ENCODE measurements around the gene MED29. TPM values are rescaled to one million over a fixed set of nuclear protein-coding genes. Genes with fewer than 3 reads are reported as not detected.

MED29 gene
- total and polyA plus RNA-seq, 3 experiments from 2014 or later = 39.3 to 56.8 (median 39.6) TPM

DNA sequence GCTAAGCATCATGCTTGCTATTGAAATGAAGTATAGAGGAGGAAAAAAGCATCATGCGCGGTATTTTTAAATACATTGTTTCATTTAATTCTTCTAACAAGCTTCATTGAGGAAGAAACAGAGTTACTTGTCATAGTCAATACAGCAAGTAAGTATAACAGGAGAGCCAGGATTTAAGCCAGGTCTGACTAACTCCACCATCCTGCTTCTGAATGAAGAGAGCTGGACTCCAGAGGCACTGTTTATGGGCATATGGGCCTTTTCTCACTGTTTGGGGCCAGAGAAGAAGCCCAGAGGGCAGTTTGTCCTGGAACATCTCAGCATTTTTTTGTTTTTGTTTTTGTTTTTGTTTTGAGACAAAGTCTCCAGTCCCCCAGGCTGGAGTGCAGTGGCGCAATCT lies 41.0 kb upstream of the MED29 start:
- peaks cover 0 to 77% (median 15%) of the 10 kb centered on the region in 3 donors for H3K36me3 Mint-ChIP-seq
- no peak overlapping the region for H3K4me3 Mint-ChIP-seq
- Histone ChIP-seq H3K4me3 (ENCODE audit: low read length) (no peak overlapping the region), H3K9me3 (ENCODE audit: low read length) (no peaks in the 10 kb centered on the region), H3K27ac (ENCODE audit: low read depth, low read length) (no peak overlapping the region), H3K36me3 (ENCODE audit: insufficient read depth, low read length) (peaks cover 12% of the 10 kb centered on the region), H3K4me1 (ENCODE audit: insufficient read depth, low read length) (peaks cover 14% of the 10 kb centered on the region), H3K27me3 (ENCODE audit: insufficient read depth, low read length, poor library complexity, severe bottlenecking) (no peaks in the 10 kb centered on the region)
- H3K27ac Mint-ChIP-seq = peak overlapping the region in 1 of 8 donors; percentile 87
- ChIA-PET POLR2A (no interaction called here), CTCF (interaction anchor here (1.3 kb wide), 1 partner anchor 8 kb away, joined by 3 read pairs; the partner anchor contains the start of gene SAMD4B)
- peaks cover 35 to 58% (median 46%) of the 10 kb centered on the region in 3 donors for H3K4me1 Mint-ChIP-seq
- peaks cover 0 to 1% of the 10 kb centered on the region in 2 donors for H3K27me3 Mint-ChIP-seq
- no peaks in the 10 kb centered on the region for H3K9me3 Mint-ChIP-seq
- no peak for DNase-seq

DNA sequence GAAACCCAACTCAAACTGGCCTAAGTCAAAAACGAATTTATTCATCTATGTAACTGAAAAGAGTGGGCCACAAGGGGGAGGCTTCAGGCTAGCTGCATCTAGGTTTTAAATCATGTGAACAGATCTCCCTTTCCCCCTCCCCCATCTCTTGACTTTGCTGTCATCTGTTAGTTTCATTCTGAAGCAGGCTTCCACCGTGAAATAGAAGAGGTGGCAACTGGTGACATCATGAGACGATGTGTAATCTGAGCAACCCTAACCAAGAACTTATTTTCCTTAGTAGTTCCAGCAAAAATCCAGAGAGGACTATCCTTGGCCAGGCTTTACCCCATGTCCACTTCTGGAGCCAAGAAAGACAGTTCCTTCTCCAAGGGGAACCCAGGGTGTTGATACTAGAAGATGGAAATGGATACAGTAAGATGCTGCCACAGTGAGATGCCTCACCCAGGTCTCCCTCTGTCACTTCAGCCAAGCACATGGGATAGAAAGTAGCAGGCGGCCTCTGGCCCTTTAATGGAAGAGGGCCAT lies 39.6 kb upstream of the MED29 start:
- Mint-ChIP-seq H3K4me1 (peaks cover 26 to 43% (median 32%) of the 10 kb centered on the region in 3 donors), H3K4me3 (no peak overlapping the region), H3K9me3 (no peaks in the 10 kb centered on the region), H3K27me3 (peaks cover 0 to 1% of the 10 kb centered on the region in 2 donors), H3K36me3 (peaks cover 5 to 78% (median 17%) of the 10 kb centered on the region in 3 donors), H3K27ac (peak overlapping the region in 5 of 8 donors; percentile 9 to 91 (median 39))
- H3K27me3 ChIP-seq (ENCODE audit: insufficient read depth, low read length, poor library complexity, severe bottlenecking) = no peaks in the 10 kb centered on the region
- H3K9me3 ChIP-seq (ENCODE audit: low read length) = no peaks in the 10 kb centered on the region
- H3K36me3 ChIP-seq (ENCODE audit: insufficient read depth, low read length) = peaks cover 24% of the 10 kb centered on the region
- DNase-seq = no peak
- H3K27ac ChIP-seq (ENCODE audit: low read depth, low read length) = no peak overlapping the region
- ChIA-PET CTCF (no interaction called here), POLR2A (no interaction called here)
- peaks cover under 1% of the 10 kb centered on the region for H3K4me1 ChIP-seq (ENCODE audit: insufficient read depth, low read length)
- no peak overlapping the region for H3K4me3 ChIP-seq (ENCODE audit: low read length)

DNA sequence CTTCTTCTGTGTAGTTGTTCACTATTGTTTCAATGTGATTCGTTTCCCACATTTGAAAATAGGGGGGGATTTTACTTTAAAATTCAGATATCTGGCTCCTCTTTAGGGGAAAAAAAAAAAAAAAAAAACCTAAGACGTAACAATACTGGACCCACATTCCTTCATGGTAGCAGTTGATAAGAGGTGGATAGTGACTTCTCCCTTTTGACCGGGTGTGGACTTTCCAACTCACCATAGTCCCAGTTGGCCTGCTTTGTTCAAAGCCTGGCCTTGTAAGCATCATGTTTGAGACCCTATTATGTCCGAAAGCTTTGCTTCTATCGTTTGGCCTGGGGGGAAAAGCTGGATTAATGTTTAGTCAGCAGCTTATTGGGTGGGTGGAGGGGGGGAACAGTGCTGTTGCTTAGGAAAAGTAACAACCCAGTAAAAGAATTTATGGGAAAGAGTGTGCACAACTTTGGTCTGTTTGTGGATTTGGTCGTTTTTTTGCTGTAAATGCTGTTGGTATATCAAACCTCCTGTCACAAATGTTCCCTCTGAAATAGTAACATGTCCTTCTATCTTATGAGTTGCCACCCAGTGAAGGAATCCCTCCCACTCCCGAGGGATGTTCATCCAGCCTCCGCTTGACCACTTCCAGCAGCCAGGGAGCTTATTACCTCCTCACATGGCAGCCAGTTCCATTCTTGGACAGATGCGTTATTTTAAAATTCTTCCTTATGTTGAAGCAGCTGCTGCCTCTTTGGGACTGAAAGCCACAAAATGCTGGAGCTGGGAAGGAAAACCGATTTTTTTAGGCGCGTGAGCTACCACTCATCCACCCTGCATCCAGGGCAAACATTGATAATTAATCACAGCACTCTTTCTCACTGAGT lies 38.6 kb upstream of the MED29 start:
- POLR2A ChIA-PET = no interaction called here
- DNase-seq = no peak

DNA sequence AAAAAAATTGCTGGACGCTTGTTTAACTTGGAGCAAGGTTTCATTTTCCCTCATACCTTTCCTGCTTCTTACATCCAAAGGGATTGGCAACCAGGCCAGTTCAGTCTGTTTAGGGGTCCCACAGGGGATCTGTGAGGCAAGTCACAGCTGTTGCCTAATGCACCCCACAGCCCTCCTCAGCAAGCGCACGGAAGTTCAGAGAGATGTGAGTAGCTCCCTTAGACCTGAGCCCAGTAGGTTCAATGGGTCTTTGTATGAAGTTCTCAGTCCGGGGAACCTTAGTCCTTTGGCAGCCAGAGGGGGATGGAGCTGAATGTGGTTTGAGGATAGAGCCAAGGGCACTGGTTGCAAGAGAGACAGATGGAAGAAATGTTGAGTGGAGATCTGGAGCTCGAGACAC lies 35.9 kb upstream of the MED29 start:
- peaks cover 41% of the 10 kb centered on the region for H3K36me3 ChIP-seq (ENCODE audit: insufficient read depth, low read length)
- CTCF ChIA-PET = interaction anchor here (3.1 kb wide), 1 partner anchor 13 kb away, joined by 10 read pairs; the partner anchor contains the start of gene SAMD4B
- Mint-ChIP-seq H3K27ac (peak overlapping the region in 1 of 8 donors; percentile 61), H3K27me3 (peaks cover 0 to 1% of the 10 kb centered on the region in 2 donors), H3K4me1 (peaks cover 4 to 14% (median 8%) of the 10 kb centered on the region in 3 donors), H3K36me3 (peaks cover 9 to 82% (median 25%) of the 10 kb centered on the region in 3 donors), H3K4me3 (no peak overlapping the region), H3K9me3 (no peaks in the 10 kb centered on the region)
- H3K9me3 ChIP-seq (ENCODE audit: low read length) = no peaks in the 10 kb centered on the region
- H3K27ac ChIP-seq (ENCODE audit: low read depth, low read length) = no peak overlapping the region
- no peak overlapping the region for H3K4me3 ChIP-seq (ENCODE audit: low read length)
- H3K27me3 ChIP-seq (ENCODE audit: insufficient read depth, low read length, poor library complexity, severe bottlenecking) = no peaks in the 10 kb centered on the region
- POLR2A ChIA-PET = no interaction called here
- no peak for DNase-seq
- no peaks in the 10 kb centered on the region for H3K4me1 ChIP-seq (ENCODE audit: insufficient read depth, low read length)

More for the DNA sequence above, 38.6 kb upstream of the MED29 start:
- H3K36me3 ChIP-seq (ENCODE audit: insufficient read depth, low read length) = peaks cover 34% of the 10 kb centered on the region
- Mint-ChIP-seq H3K36me3 (peaks cover 9 to 81% (median 21%) of the 10 kb centered on the region in 3 donors), H3K4me3 (no peak overlapping the region), H3K27ac (peak overlapping the region in 4 of 8 donors; percentile 23 to 82 (median 71)), H3K27me3 (peaks cover 0 to 1% of the 10 kb centered on the region in 2 donors), H3K9me3 (no peaks in the 10 kb centered on the region), H3K4me1 (peaks cover 20 to 34% (median 22%) of the 10 kb centered on the region in 3 donors)
- no peak overlapping the region for H3K4me3 ChIP-seq (ENCODE audit: low read length)
- CTCF ChIA-PET = interaction anchor here (3.1 kb wide), 1 partner anchor 10 kb away, joined by 10 read pairs; the partner anchor contains the start of gene SAMD4B
- H3K9me3 ChIP-seq (ENCODE audit: low read length) = no peaks in the 10 kb centered on the region
- H3K4me1 ChIP-seq (ENCODE audit: insufficient read depth, low read length) = no peaks in the 10 kb centered on the region
- no peaks in the 10 kb centered on the region for H3K27me3 ChIP-seq (ENCODE audit: insufficient read depth, low read length, poor library complexity, severe bottlenecking)
- no peak overlapping the region for H3K27ac ChIP-seq (ENCODE audit: low read depth, low read length)

DNA sequence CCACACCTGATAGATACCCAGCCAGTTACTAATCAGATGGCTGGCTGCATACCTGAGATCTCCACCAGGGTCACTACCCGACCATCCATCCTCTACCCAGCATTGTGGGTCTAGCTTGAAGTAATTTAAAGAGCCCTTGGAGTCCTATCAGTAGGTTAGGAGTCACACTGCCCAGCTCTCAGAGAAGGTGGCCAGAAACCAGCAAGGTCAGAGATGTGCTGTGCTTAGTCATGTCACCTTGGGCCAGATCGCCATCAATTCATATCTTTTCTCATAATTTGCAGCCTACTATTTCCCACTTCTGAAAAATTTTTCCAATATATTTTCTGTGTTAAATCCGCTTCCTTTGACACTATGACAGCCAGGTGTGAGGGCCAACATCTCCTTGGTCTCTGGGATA lies 35.1 kb upstream of the MED29 start:
- H3K27me3 ChIP-seq (ENCODE audit: insufficient read depth, low read length, poor library complexity, severe bottlenecking) = no peaks in the 10 kb centered on the region
- no peak overlapping the region for H3K27ac ChIP-seq (ENCODE audit: low read depth, low read length)
- Mint-ChIP-seq H3K27ac (peak overlapping the region in 1 of 8 donors; percentile 36), H3K4me1 (peaks cover 4 to 14% (median 8%) of the 10 kb centered on the region in 3 donors), H3K9me3 (no peaks in the 10 kb centered on the region), H3K27me3 (peaks cover 0 to 1% of the 10 kb centered on the region in 2 donors), H3K36me3 (peaks cover 9 to 89% (median 26%) of the 10 kb centered on the region in 3 donors), H3K4me3 (no peak overlapping the region)
- no peaks in the 10 kb centered on the region for H3K9me3 ChIP-seq (ENCODE audit: low read length)
- peaks cover 49% of the 10 kb centered on the region for H3K36me3 ChIP-seq (ENCODE audit: insufficient read depth, low read length)
- H3K4me3 ChIP-seq (ENCODE audit: low read length) = no peak overlapping the region
- no peak for DNase-seq
- ChIA-PET POLR2A (no interaction called here), CTCF (interaction anchor here (0.9 kb wide), 1 partner anchor 169 kb away, joined by 3 read pairs; no protein-coding TSS in a partner anchor)
- H3K4me1 ChIP-seq (ENCODE audit: insufficient read depth, low read length) = no peaks in the 10 kb centered on the region

DNA sequence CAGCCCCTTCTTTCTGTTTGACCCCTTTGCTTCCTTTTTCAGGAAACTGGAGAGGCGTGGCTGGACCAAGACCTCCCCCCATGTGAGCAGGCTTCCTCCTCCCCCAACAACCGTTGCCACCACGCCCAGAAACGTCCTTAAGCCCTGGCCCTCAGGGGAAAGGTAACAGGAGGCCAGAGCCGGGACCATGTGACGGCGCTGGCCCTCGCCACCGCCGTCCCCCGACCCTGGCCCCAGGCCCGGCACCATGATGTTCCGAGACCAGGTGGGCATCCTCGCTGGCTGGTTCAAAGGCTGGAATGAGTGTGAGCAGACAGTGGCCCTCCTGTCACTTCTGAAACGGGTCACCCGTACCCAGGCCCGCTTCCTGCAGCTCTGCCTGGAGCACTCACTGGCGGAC lies 34.5 kb upstream of the MED29 start:
- DNase-seq = no peak
- peaks cover 49% of the 10 kb centered on the region for H3K36me3 ChIP-seq (ENCODE audit: insufficient read depth, low read length)
- Mint-ChIP-seq H3K9me3 (no peaks in the 10 kb centered on the region), H3K36me3 (peaks cover 9 to 86% (median 26%) of the 10 kb centered on the region in 3 donors), H3K27me3 (peaks cover 0 to 1% of the 10 kb centered on the region in 2 donors), H3K27ac (peak overlapping the region in 1 of 8 donors; percentile 36), H3K4me3 (no peak overlapping the region), H3K4me1 (peaks cover 4 to 9% (median 5%) of the 10 kb centered on the region in 3 donors)
- ChIA-PET POLR2A (no interaction called here), CTCF (interaction anchor here (0.9 kb wide), 1 partner anchor 170 kb away, joined by 3 read pairs; no protein-coding TSS in a partner anchor)
- no peak overlapping the region for H3K27ac ChIP-seq (ENCODE audit: low read depth, low read length)
- H3K27me3 ChIP-seq (ENCODE audit: insufficient read depth, low read length, poor library complexity, severe bottlenecking) = no peaks in the 10 kb centered on the region
- H3K4me1 ChIP-seq (ENCODE audit: insufficient read depth, low read length) = no peaks in the 10 kb centered on the region
- no peaks in the 10 kb centered on the region for H3K9me3 ChIP-seq (ENCODE audit: low read length)
- H3K4me3 ChIP-seq (ENCODE audit: low read length) = no peak overlapping the region

DNA sequence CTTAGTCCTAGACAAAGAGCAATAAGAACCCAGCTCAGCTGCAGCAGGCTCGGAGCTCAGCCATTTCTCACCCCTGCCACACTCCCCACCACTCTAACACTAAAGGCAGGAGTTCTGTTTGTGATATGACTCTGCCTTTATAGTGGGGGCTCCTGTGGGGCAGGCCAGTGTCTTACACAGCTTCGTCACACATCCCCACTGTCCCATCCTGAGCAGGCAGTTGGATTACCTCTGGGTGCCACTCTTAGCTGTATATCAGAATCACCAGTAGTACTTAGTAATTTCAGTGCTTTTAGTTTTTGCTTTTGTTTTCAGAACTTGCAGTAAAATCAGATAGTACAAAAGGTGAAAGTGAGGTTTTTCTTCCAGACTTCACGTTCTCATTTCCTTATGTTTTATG lies 32.2 kb upstream of the MED29 start:
- Mint-ChIP-seq H3K36me3 (peaks cover 9 to 92% (median 23%) of the 10 kb centered on the region in 3 donors), H3K4me1 (peaks cover 0 to 1% (median 0%) of the 10 kb centered on the region in 3 donors), H3K27me3 (peaks cover 0 to 1% of the 10 kb centered on the region in 2 donors), H3K4me3 (no peak overlapping the region), H3K9me3 (no peaks in the 10 kb centered on the region), H3K27ac (no peak overlapping the region)
- POLR2A ChIA-PET = no interaction called here
- no peaks in the 10 kb centered on the region for H3K9me3 ChIP-seq (ENCODE audit: low read length)
- H3K27me3 ChIP-seq (ENCODE audit: insufficient read depth, low read length, poor library complexity, severe bottlenecking) = no peaks in the 10 kb centered on the region
- no peak overlapping the region for H3K27ac ChIP-seq (ENCODE audit: low read depth, low read length)
- CTCF ChIA-PET = no interaction called here
- H3K36me3 ChIP-seq (ENCODE audit: insufficient read depth, low read length) = peaks cover 39% of the 10 kb centered on the region
- no peak overlapping the region for H3K4me3 ChIP-seq (ENCODE audit: low read length)
- no peaks in the 10 kb centered on the region for H3K4me1 ChIP-seq (ENCODE audit: insufficient read depth, low read length)
- no peak for DNase-seq

DNA sequence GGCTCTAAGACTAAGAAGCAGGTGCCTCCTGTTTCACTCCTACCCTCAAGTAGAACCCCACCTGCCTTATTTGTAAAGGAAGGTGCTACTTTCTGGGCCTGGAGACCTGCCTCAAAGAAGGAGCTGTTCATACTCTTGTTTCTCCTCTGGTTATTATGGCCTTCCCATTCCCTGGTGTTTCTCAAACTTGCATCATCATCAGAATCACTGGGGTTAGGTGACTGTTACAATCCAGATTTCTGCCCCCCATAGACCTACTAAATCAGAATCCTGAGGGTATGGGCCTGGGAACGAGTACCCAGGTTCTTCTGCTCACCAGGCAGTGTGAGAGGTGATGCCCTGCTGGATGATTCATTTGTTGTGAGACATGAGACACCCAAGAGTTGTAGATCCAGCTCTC lies 30.6 kb upstream of the MED29 start:
- no peak overlapping the region for H3K27ac ChIP-seq (ENCODE audit: low read depth, low read length)
- Mint-ChIP-seq H3K4me3 (no peak overlapping the region), H3K36me3 (peaks cover 9 to 91% (median 21%) of the 10 kb centered on the region in 3 donors), H3K4me1 (peaks cover 0 to 1% (median 0%) of the 10 kb centered on the region in 3 donors), H3K9me3 (no peaks in the 10 kb centered on the region), H3K27me3 (no peaks in the 10 kb centered on the region), H3K27ac (peak overlapping the region in 1 of 8 donors; percentile 57)
- no peak overlapping the region for H3K4me3 ChIP-seq (ENCODE audit: low read length)
- POLR2A ChIA-PET = no interaction called here
- H3K9me3 ChIP-seq (ENCODE audit: low read length) = no peaks in the 10 kb centered on the region
- no peaks in the 10 kb centered on the region for H3K4me1 ChIP-seq (ENCODE audit: insufficient read depth, low read length)
- DNase-seq = no peak
- H3K27me3 ChIP-seq (ENCODE audit: insufficient read depth, low read length, poor library complexity, severe bottlenecking) = no peaks in the 10 kb centered on the region
- CTCF ChIA-PET = no interaction called here
- H3K36me3 ChIP-seq (ENCODE audit: insufficient read depth, low read length) = peaks cover 36% of the 10 kb centered on the region

Measured in CD8-positive, alpha-beta memory T cell (primary cell).